LNCaP clone FGC (cell line): ENCODE results near the gene WBP11.

Experiments
- DNase-seq: peaks from one replicate; pipeline ENCODE4 v3.0.0-alpha.2; 2011; ENCODE audit warnings: low read depth
- H3K4me3 ChIP-seq: 2 replicates; pipeline ENCODE4 v1.5.1; 2011; ENCODE audit warnings: mild to moderate bottlenecking, low read depth, low read length, control low read depth
- CTCF ChIP-seq: IDR thresholded peaks from 2 replicates; pipeline ENCODE4 v1.5.1; 2012; ENCODE audit warnings: mild to moderate bottlenecking; ENCODE audit not compliant: control insufficient read depth, insufficient read depth; ENCODE audit errors: extremely low read depth

The WBP11 gene

DNA sequence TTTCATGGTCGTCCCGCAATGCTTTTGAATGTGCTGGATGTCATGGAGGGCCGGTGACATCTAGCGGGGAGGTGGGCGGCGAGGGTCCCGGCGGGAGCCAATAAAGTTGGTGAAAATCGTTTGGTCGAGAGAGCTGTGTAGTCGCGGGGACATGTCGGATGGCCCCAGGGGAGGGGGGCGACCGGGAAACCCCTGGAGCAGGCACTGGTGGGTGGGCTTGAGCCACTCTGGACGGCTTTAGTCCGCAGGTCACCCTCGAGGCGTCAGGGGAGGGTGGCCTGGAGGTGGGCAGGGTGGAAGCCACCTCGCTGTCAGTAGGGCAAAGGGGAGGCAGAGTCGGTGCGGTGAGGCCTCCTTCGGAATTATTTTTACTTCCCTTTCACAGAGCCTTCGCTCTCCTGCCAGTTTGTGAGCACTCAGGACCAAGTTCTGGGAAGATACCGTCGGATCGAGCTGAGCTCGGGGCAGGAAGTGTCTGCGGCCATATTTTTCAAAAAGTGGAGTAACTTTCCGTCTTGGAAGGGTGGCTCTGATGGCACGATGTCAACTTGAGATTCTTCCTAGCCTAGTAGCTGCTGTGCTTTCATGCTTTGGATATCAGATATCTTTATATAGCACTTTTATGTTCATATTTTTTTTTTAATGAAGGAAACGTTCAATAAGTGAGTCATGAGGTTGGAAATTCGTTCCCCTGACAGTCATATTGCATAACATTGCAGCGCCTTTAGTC is 28.2 kb downstream of the WBP11 start:
- DNase-seq, result no peak
- H3K4me3 ChIP-seq, result peak overlapping the region; percentile 78
- 0 out of 2 replicates have a peak, but pooled peaks have one; percentile 8 for TF ChIP-seq CTCF

GRCh38 chr12:14774074-14774905 is 29.0 kb downstream of the WBP11 start:
- TF ChIP-seq CTCF, result no peak
- DNase-seq, result peak; percentile 84
- peak overlapping the region; percentile 78 for H3K4me3 ChIP-seq

GRCh38 chr12:14773685-14774073 is 29.6 kb downstream of the WBP11 start:
- DNase-seq, result no peak

GRCh38 chr12:14772946-14773345 is 30.3 kb downstream of the WBP11 start:
- no peak overlapping the region for H3K4me3 ChIP-seq
- TF ChIP-seq CTCF, result no peak
- DNase-seq, result no peak

More at GRCh38 chr12:14773685-14774073, 29.6 kb downstream of the WBP11 start:
- TF ChIP-seq CTCF, result no peak
- H3K4me3 ChIP-seq, result peak overlapping the region; percentile 78

- TF ChIP-seq CTCF, result no peak
- no peak for DNase-seq
- H3K4me3 ChIP-seq, result peak overlapping the region; percentile 94
These were observed 31.6 kb downstream of the WBP11 start for GRCh38 chr12:14771651-14772137.

- peak overlapping the region; percentile 94 for H3K4me3 ChIP-seq
These were observed 32.5 kb downstream of the WBP11 start for GRCh38 chr12:14770496-14771461.

More at GRCh38 chr12:14770496-14771461, 32.5 kb downstream of the WBP11 start:
- TF ChIP-seq CTCF, result no peak
- peak; percentile 90 for DNase-seq
